AG08396 (cell line): ENCODE data around the gene SLC7A1.

Experiments
- DNase-seq: peaks from one replicate; pipeline ENCODE4 v3.0.0; 2012; ENCODE audit warnings: low spot score, mixed read lengths

The SLC7A1 gene

GRCh38 chr13:29530901-29531300 lies 64.6 kb downstream of the SLC7A1 start:
- no peak for DNase-seq

- no peak for DNase-seq
Measured at GRCh38 chr13:29529754-29530153, 65.7 kb downstream of the SLC7A1 start.

- no peak for DNase-seq
Measured at GRCh38 chr13:29527916-29528315, 67.6 kb downstream of the SLC7A1 start.

- no peak for DNase-seq
Measured at GRCh38 chr13:29527511-29527910, 68.0 kb downstream of the SLC7A1 start.

GRCh38 chr13:29526741-29527140 lies 68.7 kb downstream of the SLC7A1 start:
- no peak for DNase-seq

GRCh38 chr13:29525757-29526156 lies 69.7 kb downstream of the SLC7A1 start:
- no peak for DNase-seq

- no peak for DNase-seq
Measured at GRCh38 chr13:29524641-29525040, 70.8 kb downstream of the SLC7A1 start.

- no peak for DNase-seq
Measured at GRCh38 chr13:29524176-29524575, 71.3 kb downstream of the SLC7A1 start.

- DNase-seq, result no peak
Measured at GRCh38 chr13:29523199-29523961, 72.1 kb downstream of the SLC7A1 start.

GRCh38 chr13:29522044-29522685 lies 73.3 kb downstream of the SLC7A1 start:
- no peak for DNase-seq

- DNase-seq, result no peak
Measured at GRCh38 chr13:29521336-29521735, 74.2 kb downstream of the SLC7A1 start.

- peak; percentile 78 for DNase-seq
Measured at GRCh38 chr13:29520671-29521070, 74.8 kb downstream of the SLC7A1 start.

GRCh38 chr13:29519921-29520320 lies 75.6 kb downstream of the SLC7A1 start:
- no peak for DNase-seq

- no peak for DNase-seq
Measured at GRCh38 chr13:29516880-29517279, 78.6 kb downstream of the SLC7A1 start.

GRCh38 chr13:29516012-29516411 lies 79.5 kb downstream of the SLC7A1 start:
- no peak for DNase-seq

GRCh38 chr13:29515372-29515771 lies 80.1 kb downstream of the SLC7A1 start:
- no peak for DNase-seq

GRCh38 chr13:29514720-29515310 lies 80.7 kb downstream of the SLC7A1 start:
- no peak for DNase-seq

GRCh38 chr13:29513981-29514719 lies 81.3 kb downstream of the SLC7A1 start:
- DNase-seq, result no peak

- peak; percentile 43 for DNase-seq
Measured at GRCh38 chr13:29513002-29513980, 82.2 kb downstream of the SLC7A1 start.

GRCh38 chr13:29511980-29512379 lies 83.5 kb downstream of the SLC7A1 start:
- DNase-seq, result no peak

GRCh38 chr13:29511106-29511796 lies 84.2 kb downstream of the SLC7A1 start:
- no peak for DNase-seq
